DOHH2 (cell line): ENCODE measurements around the gene TMEM258.

Experiments used
- H3F3A ChIP-seq: fragments of 200-600 bp; sonication (generic), shearing (Covaris generic); 2 replicates; pipeline ENCODE4 v1.6.0; 2016; ENCODE audit warnings: antibody characterized with exemption, mild to moderate bottlenecking; ENCODE audit not compliant: control insufficient read depth, insufficient read depth
- H3K27ac ChIP-seq: fragments of 200-600 bp; sonication (generic); 2 replicates; pipeline ENCODE4 v1.5.1; 2014; ENCODE audit warnings: low read depth, mild to moderate bottlenecking, low read length, moderate library complexity
- H3K27me3 ChIP-seq: fragments of 200-600 bp; sonication (generic); 2 replicates; pipeline ENCODE4 v1.6.1; 2014; ENCODE audit warnings: mild to moderate bottlenecking, low read length, mixed read lengths; ENCODE audit not compliant: control insufficient read depth
- H3K36me3 ChIP-seq: fragments of 200-600 bp; sonication (generic); 2 replicates; pipeline ENCODE4 v1.6.1; 2014; ENCODE audit warnings: mild to moderate bottlenecking, low read length, moderate library complexity, mixed read lengths; ENCODE audit not compliant: control insufficient read depth
- H3K4me1 ChIP-seq: fragments of 200-600 bp; sonication (generic); 2 replicates; pipeline ENCODE4 v1.6.1; 2014; ENCODE audit warnings: mild to moderate bottlenecking, low read length, mixed read lengths; ENCODE audit not compliant: control insufficient read depth
- H3K4me2 ChIP-seq: fragments of 200-600 bp; sonication (generic); 2 replicates; pipeline ENCODE4 v1.6.0; 2014; ENCODE audit warnings: mild to moderate bottlenecking, low read length, moderate library complexity
- H3K4me3 ChIP-seq: fragments of 200-600 bp; sonication (generic); 2 replicates; pipeline ENCODE4 v1.5.1; 2014; ENCODE audit warnings: mild to moderate bottlenecking, low read length, mixed read lengths
- H3K79me2 ChIP-seq: fragments of 200-600 bp; sonication (generic); 2 replicates; pipeline ENCODE4 v1.6.1; 2014; ENCODE audit warnings: mild to moderate bottlenecking, low read length, mixed read lengths; ENCODE audit not compliant: control insufficient read depth
- H3K9me2 ChIP-seq: fragments of 200-600 bp; sonication (generic); replicated peaks from 2 replicates; pipeline ENCODE4 v1.6.1; 2014; ENCODE audit warnings: mild to moderate bottlenecking, low read length, mixed read lengths; ENCODE audit not compliant: control insufficient read depth
- H3K9me3 ChIP-seq: fragments of 200-600 bp; sonication (generic); 2 replicates; pipeline ENCODE4 v1.6.1; 2014; ENCODE audit warnings: antibody characterized with exemption, low read length, mixed read lengths; ENCODE audit not compliant: control insufficient read depth, insufficient read depth
- H4K20me1 ChIP-seq: fragments of 200-600 bp; sonication (generic); 2 replicates; pipeline ENCODE4 v1.6.0; 2014; ENCODE audit warnings: low read depth, mild to moderate bottlenecking, antibody characterized with exemption, low read length, moderate library complexity; ENCODE audit not compliant: control insufficient read depth, insufficient read depth
- EZH2phosphoT487 ChIP-seq: fragments of 200-600 bp; sonication (generic); IDR thresholded peaks from 2 replicates; pipeline ENCODE4 v1.6.1; 2017; ENCODE audit warnings: borderline replicate concordance, mild to moderate bottlenecking, antibody characterized with exemption, low read length, moderate library complexity, mixed read lengths
- TF ChIP-seq, protein P1 (sequence below): fragments of 200-600 bp; sonication (generic); IDR thresholded peaks from one replicate; pipeline ENCODE4 v1.5.1; 2014; ENCODE audit warnings: antibody characterized with exemption, mild to moderate bottlenecking, low read depth, low read length; ENCODE audit not compliant: poor library complexity, severe bottlenecking

Gene TMEM258

GRCh38 chr11:61756452-61757212, 35.8 kb downstream of the TMEM258 start:
- no peak overlapping the region for H3K27ac ChIP-seq
- H3K4me1 ChIP-seq, result no peaks in the 10 kb centered on the region
- H3K4me2 ChIP-seq, result no peak overlapping the region
- H3K79me2 ChIP-seq, result no peaks in the 10 kb centered on the region
- no peaks in the 10 kb centered on the region for H3K9me2 ChIP-seq
- no peaks in the 10 kb centered on the region for H3K9me3 ChIP-seq
- no peak overlapping the region for H3K4me3 ChIP-seq
- peaks cover 20% of the 10 kb centered on the region for H3K27me3 ChIP-seq
- TF ChIP-seq, protein P1, sequence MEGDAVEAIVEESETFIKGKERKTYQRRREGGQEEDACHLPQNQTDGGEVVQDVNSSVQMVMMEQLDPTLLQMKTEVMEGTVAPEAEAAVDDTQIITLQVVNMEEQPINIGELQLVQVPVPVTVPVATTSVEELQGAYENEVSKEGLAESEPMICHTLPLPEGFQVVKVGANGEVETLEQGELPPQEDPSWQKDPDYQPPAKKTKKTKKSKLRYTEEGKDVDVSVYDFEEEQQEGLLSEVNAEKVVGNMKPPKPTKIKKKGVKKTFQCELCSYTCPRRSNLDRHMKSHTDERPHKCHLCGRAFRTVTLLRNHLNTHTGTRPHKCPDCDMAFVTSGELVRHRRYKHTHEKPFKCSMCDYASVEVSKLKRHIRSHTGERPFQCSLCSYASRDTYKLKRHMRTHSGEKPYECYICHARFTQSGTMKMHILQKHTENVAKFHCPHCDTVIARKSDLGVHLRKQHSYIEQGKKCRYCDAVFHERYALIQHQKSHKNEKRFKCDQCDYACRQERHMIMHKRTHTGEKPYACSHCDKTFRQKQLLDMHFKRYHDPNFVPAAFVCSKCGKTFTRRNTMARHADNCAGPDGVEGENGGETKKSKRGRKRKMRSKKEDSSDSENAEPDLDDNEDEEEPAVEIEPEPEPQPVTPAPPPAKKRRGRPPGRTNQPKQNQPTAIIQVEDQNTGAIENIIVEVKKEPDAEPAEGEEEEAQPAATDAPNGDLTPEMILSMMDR, result no peak
- no peak for TF ChIP-seq EZH2phosphoT487
- H4K20me1 ChIP-seq, result no peaks in the 10 kb centered on the region
- H3K36me3 ChIP-seq, result no peaks in the 10 kb centered on the region
- H3F3A ChIP-seq, result no peaks in the 10 kb centered on the region

DNA sequence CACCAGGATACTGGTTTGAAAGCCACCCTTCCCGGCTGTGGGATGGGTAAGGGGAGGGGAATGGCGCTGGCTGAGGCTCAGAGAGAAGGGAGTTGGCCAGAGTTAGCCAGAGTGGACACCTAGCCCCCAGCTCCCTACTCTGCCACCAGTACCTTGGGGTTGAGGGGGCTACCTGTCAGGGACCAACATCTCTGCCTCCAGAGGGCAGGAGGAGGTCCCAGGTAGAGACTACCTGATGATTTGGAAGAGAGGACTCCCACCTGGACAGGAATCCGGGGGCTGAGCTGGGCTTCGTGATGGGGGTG, 36.3 kb downstream of the TMEM258 start:
- H3K27me3 ChIP-seq, result peaks cover 24% of the 10 kb centered on the region
- H3K27ac ChIP-seq, result no peak overlapping the region
- H3K36me3 ChIP-seq, result no peaks in the 10 kb centered on the region
- H3K79me2 ChIP-seq, result no peaks in the 10 kb centered on the region
- H3K4me1 ChIP-seq, result no peaks in the 10 kb centered on the region
- H3F3A ChIP-seq, result no peaks in the 10 kb centered on the region
- no peak overlapping the region for H3K4me2 ChIP-seq
- H4K20me1 ChIP-seq, result no peaks in the 10 kb centered on the region
- TF ChIP-seq, protein P1, result no peak
- TF ChIP-seq EZH2phosphoT487, result no peak
- H3K4me3 ChIP-seq, result no peak overlapping the region
- H3K9me2 ChIP-seq, result no peaks in the 10 kb centered on the region
- H3K9me3 ChIP-seq, result no peaks in the 10 kb centered on the region

DNA sequence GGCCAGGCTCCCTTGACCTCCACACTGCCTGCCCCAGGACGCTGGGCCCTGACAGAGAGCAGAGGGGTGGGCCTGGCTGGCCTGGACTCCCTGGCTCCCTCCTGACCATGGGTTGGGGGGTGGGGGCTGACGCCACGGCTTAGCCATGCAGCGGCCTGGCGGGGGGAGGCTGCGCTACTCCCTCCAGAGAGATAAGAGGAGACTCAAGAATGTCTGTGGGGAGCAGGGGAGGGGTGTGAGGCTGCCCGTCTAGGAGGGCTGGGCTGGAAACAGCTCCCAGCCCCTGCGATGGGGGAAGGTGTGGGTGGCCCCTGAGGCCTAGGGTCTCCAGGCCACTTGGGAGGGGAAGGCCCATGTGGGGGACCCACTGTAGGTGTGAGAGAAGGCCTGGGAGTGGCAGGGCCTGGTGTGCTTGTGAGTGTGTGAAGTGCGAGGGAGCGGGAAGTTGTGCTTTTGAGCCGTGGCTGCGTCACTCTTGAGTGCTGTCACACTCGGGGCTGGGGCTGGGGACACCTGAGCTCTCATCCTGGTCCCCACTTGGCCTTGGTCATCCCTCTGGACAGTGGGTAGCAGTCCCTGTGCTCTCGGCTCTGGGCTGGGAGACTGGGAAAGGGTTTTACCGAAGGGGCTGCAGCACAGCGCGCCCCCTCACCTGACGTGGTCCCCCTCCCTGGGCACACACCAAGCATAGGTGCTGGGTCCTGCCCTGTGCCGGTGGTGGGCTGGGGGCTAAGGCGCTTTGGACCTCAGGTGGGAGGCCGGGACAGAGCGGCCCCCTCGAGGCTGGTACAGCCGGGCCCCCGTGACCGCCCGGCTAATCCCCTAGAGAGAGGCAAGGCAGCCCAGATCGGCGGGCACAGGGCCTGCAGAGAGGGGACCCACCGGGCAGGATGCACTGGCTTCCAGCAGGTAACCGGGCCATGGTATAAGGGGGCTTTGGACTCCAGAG, 37.6 kb downstream of the TMEM258 start:
- no peaks in the 10 kb centered on the region for H3K4me1 ChIP-seq
- TF ChIP-seq EZH2phosphoT487, result no peak
- H3K27me3 ChIP-seq, result peaks cover 31% of the 10 kb centered on the region
- no peaks in the 10 kb centered on the region for H3K9me2 ChIP-seq
- no peaks in the 10 kb centered on the region for H3F3A ChIP-seq
- H3K4me2 ChIP-seq, result no peak overlapping the region
- H3K27ac ChIP-seq, result no peak overlapping the region
- no peak overlapping the region for H3K4me3 ChIP-seq
- H3K9me3 ChIP-seq, result no peaks in the 10 kb centered on the region
- no peaks in the 10 kb centered on the region for H4K20me1 ChIP-seq
- no peaks in the 10 kb centered on the region for H3K79me2 ChIP-seq
- H3K36me3 ChIP-seq, result no peaks in the 10 kb centered on the region

DNA sequence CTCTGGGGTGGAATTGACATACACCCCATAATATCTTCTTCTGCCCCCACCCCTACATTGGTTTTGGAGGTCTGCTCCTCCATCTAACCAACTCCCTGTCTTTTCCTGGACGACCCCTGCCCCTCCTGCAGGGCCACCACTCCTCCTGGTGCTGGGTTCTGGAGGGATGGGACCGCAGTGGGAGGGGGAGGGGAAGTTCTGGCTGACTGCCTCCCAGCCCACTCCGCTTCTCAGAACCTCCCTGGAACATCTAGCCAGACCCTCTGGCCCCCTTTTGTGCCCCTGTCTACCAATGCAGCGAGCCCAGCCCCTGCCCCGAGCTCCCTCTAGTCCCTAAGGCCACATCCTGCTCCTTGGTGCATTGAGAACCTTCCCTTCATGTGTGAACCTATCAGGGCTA, 38.7 kb downstream of the TMEM258 start:
- Histone ChIP-seq H3K27ac (no peak overlapping the region), H3K79me2 (no peaks in the 10 kb centered on the region), H3K9me3 (no peaks in the 10 kb centered on the region), H4K20me1 (no peaks in the 10 kb centered on the region), H3K9me2 (no peaks in the 10 kb centered on the region), H3K27me3 (peaks cover 38% of the 10 kb centered on the region), H3K36me3 (no peaks in the 10 kb centered on the region), H3K4me2 (no peak overlapping the region), H3K4me1 (no peaks in the 10 kb centered on the region), H3K4me3 (no peak overlapping the region), H3F3A (no peaks in the 10 kb centered on the region)
- TF ChIP-seq, protein P1, result no peak
- TF ChIP-seq EZH2phosphoT487, result no peak
